ENCODE results near the gene NES.

The NES gene

DNA sequence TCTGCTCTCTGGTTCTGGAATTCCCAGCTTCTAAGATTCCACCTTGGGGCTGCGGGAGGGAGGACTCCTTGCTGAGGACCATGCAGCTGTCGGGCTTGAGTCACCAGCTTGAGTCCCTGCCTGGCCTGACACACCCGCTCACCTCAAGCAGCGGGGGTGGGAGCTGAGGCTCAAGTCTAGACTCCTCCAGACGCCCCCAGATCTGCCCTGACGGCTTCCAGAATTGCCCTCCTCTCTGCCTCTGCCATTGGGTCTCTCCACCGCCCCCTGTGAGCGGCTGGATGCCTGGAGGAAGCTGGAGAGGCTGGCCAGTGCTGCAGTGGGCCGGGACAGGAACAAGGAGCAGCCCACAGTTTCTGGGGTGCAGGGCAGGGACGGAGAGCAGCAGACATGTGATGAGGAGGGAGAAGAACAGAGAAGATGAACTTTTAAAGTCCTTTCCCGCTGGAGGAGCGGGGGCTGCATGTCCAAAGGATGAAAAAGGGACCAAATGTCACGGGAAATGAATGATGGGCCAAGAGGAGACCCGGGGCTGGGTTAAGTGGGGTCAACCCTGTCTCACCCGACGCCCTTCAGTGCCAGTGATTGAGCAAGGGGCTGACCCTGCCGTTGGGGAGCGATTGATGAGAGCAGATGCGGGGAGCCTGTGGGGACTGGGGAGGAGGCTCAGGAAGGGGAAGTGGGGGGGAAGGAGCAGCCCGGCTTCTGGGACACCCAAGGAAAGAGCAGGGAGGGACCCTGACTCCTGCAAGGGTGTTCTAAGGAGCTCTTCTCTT is 14.6 kb upstream of the NES start:
- no peaks in the 10 kb centered on the region for H3F3A ChIP-seq (ENCODE audit: insufficient read depth, low read length)
- peak; percentile 80 for TF ChIP-seq EZH2 (optimal IDR thresholded peaks at IDR 0.05; ENCODE audit: low read depth, low read length)
- TF ChIP-seq, protein P1, sequence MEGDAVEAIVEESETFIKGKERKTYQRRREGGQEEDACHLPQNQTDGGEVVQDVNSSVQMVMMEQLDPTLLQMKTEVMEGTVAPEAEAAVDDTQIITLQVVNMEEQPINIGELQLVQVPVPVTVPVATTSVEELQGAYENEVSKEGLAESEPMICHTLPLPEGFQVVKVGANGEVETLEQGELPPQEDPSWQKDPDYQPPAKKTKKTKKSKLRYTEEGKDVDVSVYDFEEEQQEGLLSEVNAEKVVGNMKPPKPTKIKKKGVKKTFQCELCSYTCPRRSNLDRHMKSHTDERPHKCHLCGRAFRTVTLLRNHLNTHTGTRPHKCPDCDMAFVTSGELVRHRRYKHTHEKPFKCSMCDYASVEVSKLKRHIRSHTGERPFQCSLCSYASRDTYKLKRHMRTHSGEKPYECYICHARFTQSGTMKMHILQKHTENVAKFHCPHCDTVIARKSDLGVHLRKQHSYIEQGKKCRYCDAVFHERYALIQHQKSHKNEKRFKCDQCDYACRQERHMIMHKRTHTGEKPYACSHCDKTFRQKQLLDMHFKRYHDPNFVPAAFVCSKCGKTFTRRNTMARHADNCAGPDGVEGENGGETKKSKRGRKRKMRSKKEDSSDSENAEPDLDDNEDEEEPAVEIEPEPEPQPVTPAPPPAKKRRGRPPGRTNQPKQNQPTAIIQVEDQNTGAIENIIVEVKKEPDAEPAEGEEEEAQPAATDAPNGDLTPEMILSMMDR (IDR thresholded peaks at IDR 0.05; ENCODE audit: low read length), result no peak
- H3K27me3 ChIP-seq (replicated peaks; ENCODE audit: insufficient read depth, low read length), result peaks cover 69% of the 10 kb centered on the region
- H2AFZ ChIP-seq (ENCODE audit: low read length), result no peak overlapping the region
- H3K27ac ChIP-seq (ENCODE audit: low read length), result no peak overlapping the region
- no peak overlapping the region for H3K4me2 ChIP-seq (ENCODE audit: low read depth, low read length)
- no peaks in the 10 kb centered on the region for H3K4me1 ChIP-seq (ENCODE audit: low read length)
- H3K9me3 ChIP-seq (replicated peaks; ENCODE audit: insufficient read depth, low read length), result no peaks in the 10 kb centered on the region
- no peaks in the 10 kb centered on the region for H3K36me3 ChIP-seq (replicated peaks; ENCODE audit: insufficient read depth, low read length)
- H4K20me1 ChIP-seq (ENCODE audit: insufficient read depth, low read length), result no peaks in the 10 kb centered on the region
- no peak for DNase-seq
- no peak overlapping the region for H3K9ac ChIP-seq (ENCODE audit: low read length)
- H3K9me2 ChIP-seq (replicated peaks; ENCODE audit: insufficient read depth, low read length), result no peaks in the 10 kb centered on the region
- H3K79me2 ChIP-seq (ENCODE audit: low read length), result no peaks in the 10 kb centered on the region
- no peak overlapping the region for H3K4me3 ChIP-seq (ENCODE audit: low read length)

DNA sequence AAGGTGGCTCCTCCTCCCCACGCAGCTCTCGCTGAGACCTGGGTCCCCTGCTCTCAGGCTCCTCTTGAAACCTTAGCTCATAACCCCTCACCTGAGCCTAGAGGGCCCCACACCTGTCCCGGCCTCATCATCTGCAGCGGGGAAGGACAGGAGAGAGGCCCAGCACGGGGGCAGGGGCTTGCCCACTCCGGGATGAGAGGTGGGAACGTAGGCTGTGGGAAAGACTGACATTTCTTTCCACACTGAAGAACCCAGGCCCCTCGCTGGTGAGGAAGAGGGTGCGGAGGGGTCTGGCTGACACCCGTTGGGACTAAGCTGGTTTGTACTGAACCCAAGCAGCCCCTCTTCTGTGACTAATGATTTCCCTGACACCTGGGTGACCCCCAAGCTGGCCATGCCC is 14.0 kb upstream of the NES start:
- TF ChIP-seq EZH2 (optimal IDR thresholded peaks at IDR 0.05; ENCODE audit: low read depth, low read length), result no peak
- TF ChIP-seq EZH2phosphoT487 (IDR thresholded peaks at IDR 0.05; ENCODE audit: low read length), result no peak
- TF ChIP-seq, protein P1 (IDR thresholded peaks at IDR 0.05; ENCODE audit: low read length), result no peak
- no peaks in the 10 kb centered on the region for H3K36me3 ChIP-seq (replicated peaks; ENCODE audit: insufficient read depth, low read length)
- no peak for DNase-seq
- H3K9me2 ChIP-seq (replicated peaks; ENCODE audit: insufficient read depth, low read length), result no peaks in the 10 kb centered on the region
- H3K4me2 ChIP-seq (ENCODE audit: low read depth, low read length), result no peak overlapping the region
- H4K20me1 ChIP-seq (ENCODE audit: insufficient read depth, low read length), result no peaks in the 10 kb centered on the region
- H3F3A ChIP-seq (ENCODE audit: insufficient read depth, low read length), result no peaks in the 10 kb centered on the region
- no peaks in the 10 kb centered on the region for H3K79me2 ChIP-seq (ENCODE audit: low read length)
- no peak overlapping the region for H3K4me3 ChIP-seq (ENCODE audit: low read length)
- no peak overlapping the region for H2AFZ ChIP-seq (ENCODE audit: low read length)
- no peak overlapping the region for H3K9ac ChIP-seq (ENCODE audit: low read length)
- no peaks in the 10 kb centered on the region for H3K9me3 ChIP-seq (replicated peaks; ENCODE audit: insufficient read depth, low read length)
- no peaks in the 10 kb centered on the region for H3K4me1 ChIP-seq (ENCODE audit: low read length)
- H3K27me3 ChIP-seq (replicated peaks; ENCODE audit: insufficient read depth, low read length), result peaks cover 64% of the 10 kb centered on the region
- no peak overlapping the region for H3K27ac ChIP-seq (ENCODE audit: low read length)

DNA sequence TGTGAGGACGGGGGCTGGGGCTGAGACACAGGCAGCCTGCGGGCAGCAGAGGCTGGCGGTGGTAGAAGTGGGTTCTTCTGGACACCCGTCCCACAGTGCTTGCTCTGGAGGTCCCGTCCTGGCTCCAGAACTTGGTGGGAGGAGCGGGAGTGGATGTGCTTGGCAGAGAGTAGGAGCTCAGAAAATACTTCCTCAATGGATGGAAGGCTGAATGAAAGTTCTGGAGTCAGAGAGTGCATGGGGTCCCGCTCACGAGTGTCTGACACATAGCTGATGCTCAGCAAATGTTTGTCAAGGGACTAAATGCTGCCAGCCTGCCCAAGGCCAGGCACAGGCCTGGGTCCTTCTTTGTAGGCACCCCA is 13.4 kb upstream of the NES start:
- H3F3A ChIP-seq (ENCODE audit: insufficient read depth, low read length), result no peaks in the 10 kb centered on the region
- no peaks in the 10 kb centered on the region for H3K79me2 ChIP-seq (ENCODE audit: low read length)
- no peaks in the 10 kb centered on the region for H3K36me3 ChIP-seq (replicated peaks; ENCODE audit: insufficient read depth, low read length)
- no peak overlapping the region for H3K4me2 ChIP-seq (ENCODE audit: low read depth, low read length)
- TF ChIP-seq EZH2 (optimal IDR thresholded peaks at IDR 0.05; ENCODE audit: low read depth, low read length), result peak; percentile 22
- TF ChIP-seq, protein P1 (IDR thresholded peaks at IDR 0.05; ENCODE audit: low read length), result no peak
- no peaks in the 10 kb centered on the region for H3K4me1 ChIP-seq (ENCODE audit: low read length)
- H2AFZ ChIP-seq (ENCODE audit: low read length), result no peak overlapping the region
- no peaks in the 10 kb centered on the region for H3K9me2 ChIP-seq (replicated peaks; ENCODE audit: insufficient read depth, low read length)
- DNase-seq, result no peak
- H3K27ac ChIP-seq (ENCODE audit: low read length), result no peak overlapping the region
- no peak overlapping the region for H3K4me3 ChIP-seq (ENCODE audit: low read length)
- no peak overlapping the region for H3K9ac ChIP-seq (ENCODE audit: low read length)
- peaks cover 64% of the 10 kb centered on the region for H3K27me3 ChIP-seq (replicated peaks; ENCODE audit: insufficient read depth, low read length)
- H4K20me1 ChIP-seq (ENCODE audit: insufficient read depth, low read length), result no peaks in the 10 kb centered on the region
- no peaks in the 10 kb centered on the region for H3K9me3 ChIP-seq (replicated peaks; ENCODE audit: insufficient read depth, low read length)

Measured in MM.1S (cell line).